Thyroid gland (tissue), 4 donors: ENCODE data around the gene MPP1. TPM values are rescaled to one million over a fixed set of nuclear protein-coding genes. Genes with fewer than 3 reads are reported as not detected.

ENCODE experiments used
- DNase-seq, 2 donors: peaks; one replicate each; pipeline ENCODE4 v3.0.0-alpha.2; 2019
- H3K27ac ChIP-seq, 3 donors: fragments of 200-600 bp; sonication (generic); 1 replicate in 2 of 3; 2 replicates in 1 of 3; pipeline ENCODE4 v1.5.1; 2016 to 2019; ENCODE audit warnings: mild to moderate bottlenecking in 1 of 3, moderate library complexity in 1 of 3
- H3K27me3 ChIP-seq: fragments of 200-600 bp; sonication (generic); one replicate; pipeline ENCODE4 v1.5.1; 2019
- H3K36me3 ChIP-seq, 2 donors: fragments of 200-600 bp; sonication (generic); one replicate each; pipeline ENCODE4 v1.5.1; 2016 to 2019
- H3K4me1 ChIP-seq, 2 donors: fragments of 200-600 bp; sonication (generic); one replicate each; pipeline ENCODE4 v1.5.1; 2017 to 2019
- H3K4me3 ChIP-seq, 3 donors: fragments of 200-600 bp; sonication (generic); replicated peaks in 1 of 3; 1 replicate in 2 of 3; 2 replicates in 1 of 3; pipeline ENCODE4 v1.5.1; 2016; ENCODE audit warnings: mild to moderate bottlenecking in 1 of 3
- H3K9me3 ChIP-seq: fragments of 200-600 bp; sonication (generic); one replicate; pipeline ENCODE4 v1.5.1; 2017
- CTCF ChIP-seq, 6 experiments: fragments of 200-600 bp in 3 of 6; fragments of 450-650 bp in 3 of 6; sonication (generic) in 3 of 6; IDR thresholded peaks; one replicate each; pipeline ENCODE4 v1.5.1; 2016 to 2019; ENCODE audit warnings: antibody characterized with exemption in 6 of 6, mild to moderate bottlenecking in 2 of 6, inconsistent platforms in 1 of 6, moderate library complexity in 1 of 6
- POLR2A ChIP-seq, 2 donors: fragments of 450-650 bp; IDR thresholded peaks; one replicate each; pipeline ENCODE4 v1.6.1; 2017; ENCODE audit warnings: antibody characterized with exemption in 2 of 2, mild to moderate bottlenecking in 2 of 2, moderate library complexity in 1 of 2
- WGBS, 2 donors: methylation state at CpG; one replicate each; pipeline ENCODE4 v1.1.5; 2017; 5-methylcytosine and 5-hydroxymethylcytosine counted together
- intact Hi-C: fragments of 100-400 bp; cut with DNase I; formaldehyde crosslinking; loops from one replicate; pipeline ENCODE4 v1.15.1; 2023
- total RNA-seq, 4 donors: library from RNA; depleted of rRNA; stranded (reverse); fragments of >200 nt; gene quantifications; one replicate each; pipeline ENCODE4 v1.2.3, GENCODE V29; 2016

MPP1 gene
- total RNA-seq, result 10 to 100 TPM; 26.8 to 47.3 (median 28.8) TPM

DNA sequence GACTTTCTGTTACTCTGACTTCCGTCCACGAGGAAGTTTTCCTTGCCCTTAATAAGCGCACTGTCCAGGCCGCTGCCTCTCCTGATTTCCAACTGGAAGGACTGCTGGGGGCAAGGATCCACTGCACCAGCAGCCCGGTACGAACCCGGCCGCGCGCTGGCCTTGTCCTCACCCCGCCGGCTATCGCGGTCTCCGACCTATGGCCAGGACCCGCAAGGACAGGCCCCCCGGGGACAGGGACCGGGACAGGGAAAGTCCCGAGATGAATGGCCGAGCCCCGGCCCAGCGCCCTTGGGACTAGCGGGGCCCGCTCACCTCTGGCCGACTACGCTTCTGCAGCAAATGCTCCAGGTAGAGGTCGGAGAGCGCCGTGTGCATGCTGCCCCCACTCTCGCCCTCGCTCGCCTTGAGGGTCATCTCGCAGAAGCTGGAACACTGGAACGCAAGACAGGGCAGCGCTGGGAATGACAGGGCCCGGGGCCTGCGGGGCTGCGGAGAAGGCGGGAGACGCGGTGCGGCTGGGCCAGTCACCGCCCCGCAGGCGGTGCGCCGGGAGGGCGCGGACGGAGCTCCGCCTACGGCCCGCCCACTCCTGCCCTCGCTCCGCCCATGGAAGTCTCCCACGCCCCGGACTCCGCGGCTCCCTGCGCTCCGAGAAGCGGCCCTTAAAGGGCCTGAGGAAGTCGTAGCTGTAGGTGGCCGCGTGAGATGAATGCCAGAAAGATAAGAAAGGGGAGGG is at the start of gene MPP1:
TSS of gene MPP1 (minus strand) at position 529 of the 739 bp plus-strand sequence. CDS start at position 417, 112 bp downstream.
- WGBS, 2 donors, result 0 to 2% methylated on average over 4 to 10 of the region's 65 CpGs
- no peaks in the 10 kb centered on the region for H3K9me3 ChIP-seq
- DNase-seq, result peak; percentile 68 to 71

GRCh38 chrX:154850957-154851611 is 45.8 kb upstream of the MPP1 start:
- no peaks in the 10 kb centered on the region for H3K36me3 ChIP-seq
- intact Hi-C loops, result no loop called here
- TF ChIP-seq CTCF (IDR thresholded peaks at IDR 0.05) (no peak), POLR2A (IDR thresholded peaks at IDR 0.05) (no peak)
- no peaks in the 10 kb centered on the region for H3K27me3 ChIP-seq
- no peaks in the 10 kb centered on the region for H3K9me3 ChIP-seq
- H3K4me3 ChIP-seq, result no peak overlapping the region
- 95 to 100% methylated on average over 1 of the region's 1 CpG for WGBS, 2 donors
- DNase-seq, result no peak
- H3K27ac ChIP-seq, result no peak overlapping the region
- no peaks in the 10 kb centered on the region for H3K4me1 ChIP-seq

More for the DNA sequence above, at the start of gene MPP1:
- Histone ChIP-seq H3K27ac (peak within 1 kb of the TSS in 2 of 3 donors; percentile 16 to 62), H3K4me3 (peak within 1 kb of the TSS in 2 of 3 donors; percentile 46 to 52), H3K36me3 (no peaks in the 10 kb centered on the region), H3K4me1 (peaks cover 7 to 11% of the 10 kb centered on the region in 2 donors), H3K27me3 (no peaks in the 10 kb centered on the region)
- peak in 1 of 2 donors; percentile 61 for TF ChIP-seq POLR2A (IDR thresholded peaks at IDR 0.05)
- TF ChIP-seq CTCF (IDR thresholded peaks at IDR 0.05), result no peak
- intact Hi-C loops, result no loop called here

GRCh38 chrX:154840856-154841255 is 35.6 kb upstream of the MPP1 start:
- Histone ChIP-seq H3K9me3 (no peaks in the 10 kb centered on the region), H3K27me3 (no peaks in the 10 kb centered on the region), H3K27ac (no peak overlapping the region), H3K4me3 (no peak overlapping the region), H3K36me3 (no peaks in the 10 kb centered on the region), H3K4me1 (no peaks in the 10 kb centered on the region)
- TF ChIP-seq POLR2A (IDR thresholded peaks at IDR 0.05) (no peak), CTCF (IDR thresholded peaks at IDR 0.05) (peak in 4 of 6 experiments; percentile 45 to 68 (median 55))
- 87 to 89% methylated on average over 2 of the region's 2 CpGs for WGBS, 2 donors
- peak in 1 of 2 donors; percentile 3 for DNase-seq
- intact Hi-C loops, result no loop called here

- Histone ChIP-seq H3K9me3 (no peaks in the 10 kb centered on the region), H3K27me3 (no peaks in the 10 kb centered on the region), H3K4me3 (no peak overlapping the region), H3K4me1 (no peaks in the 10 kb centered on the region), H3K36me3 (no peaks in the 10 kb centered on the region), H3K27ac (no peak overlapping the region)
- intact Hi-C loops, result no loop called here
- WGBS, 2 donors, result 88 to 90% methylated on average over 1 of the region's 1 CpG
- no peak for DNase-seq
- TF ChIP-seq CTCF (IDR thresholded peaks at IDR 0.05), result no peak
- TF ChIP-seq POLR2A (IDR thresholded peaks at IDR 0.05), result no peak
Measured at GRCh38 chrX:154836163-154836562, 30.9 kb upstream of the MPP1 start.

DNA sequence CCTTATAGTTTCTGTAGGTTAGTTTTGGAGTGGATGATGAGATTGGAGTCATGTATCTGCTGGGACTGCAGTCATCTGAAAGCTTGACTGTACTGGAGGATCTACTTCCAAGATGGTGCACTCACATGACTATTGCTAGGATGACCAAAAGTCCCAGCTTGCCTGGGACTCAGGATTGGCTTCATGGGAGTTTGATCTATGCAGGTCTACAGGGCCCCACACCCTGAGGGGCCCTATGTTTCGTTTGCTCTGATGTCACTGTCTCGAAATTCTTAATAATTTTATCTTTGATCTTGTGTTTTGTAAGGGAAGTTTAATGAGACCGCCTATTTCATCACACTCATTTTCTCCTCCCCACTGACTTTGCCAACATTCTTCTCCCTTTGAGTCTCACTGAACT is 29.3 kb upstream of the MPP1 start, which contains the start of gene SMIM9:
TSS of gene SMIM9 (minus strand) at position 101 of the 400 bp plus-strand sequence. CDS start 3,806 bp downstream, outside the sequence.
- no peak within 1 kb of the TSS for H3K4me3 ChIP-seq
- no peaks in the 10 kb centered on the region for H3K4me1 ChIP-seq
- no peak for DNase-seq
- no peak within 1 kb of the TSS for H3K27ac ChIP-seq
- TF ChIP-seq CTCF (IDR thresholded peaks at IDR 0.05) (no peak), POLR2A (IDR thresholded peaks at IDR 0.05) (no peak)
- intact Hi-C loops, result no loop called here
- no peaks in the 10 kb centered on the region for H3K27me3 ChIP-seq
- H3K36me3 ChIP-seq, result no peaks in the 10 kb centered on the region
- 96 to 100% methylated on average over 3 of the region's 3 CpGs for WGBS, 2 donors
- no peaks in the 10 kb centered on the region for H3K9me3 ChIP-seq
